DMS53 treated with DMSO at 0.1 percent for 48 hours (cell line): ENCODE data around the gene ABAT.

Experiments
- DNase-seq: peaks from one replicate; lab custom pipeline; 2025; ENCODE audit not compliant: unreplicated experiment; lab: John Stamatoyannopoulos, UW

The ABAT gene

GRCh38 chr16:8648877-8649276 is 25.5 kb upstream of the ABAT start:
- DNase-seq, result no peak

- no peak for DNase-seq
Observed at GRCh38 chr16:8649829-8650554, 24.4 kb upstream of the ABAT start.

- DNase-seq, result peak; percentile 3
Observed at GRCh38 chr16:8651958-8652357, 22.5 kb upstream of the ABAT start.

- no peak for DNase-seq
Observed at GRCh38 chr16:8655184-8655717, 19.2 kb upstream of the ABAT start.

- no peak for DNase-seq
Observed at GRCh38 chr16:8656376-8656775, 18.0 kb upstream of the ABAT start.

- peak; percentile 33 for DNase-seq
Observed at GRCh38 chr16:8660841-8661301, 13.5 kb upstream of the ABAT start.

- no peak for DNase-seq
Observed at GRCh38 chr16:8661703-8662102, 12.7 kb upstream of the ABAT start.

- no peak for DNase-seq
Observed at GRCh38 chr16:8663192-8664089, 11.0 kb upstream of the ABAT start.

- DNase-seq, result no peak
Observed at GRCh38 chr16:8665529-8665928, 8.9 kb upstream of the ABAT start.

- no peak for DNase-seq
Observed at GRCh38 chr16:8667492-8667891, 6.9 kb upstream of the ABAT start.

- DNase-seq, result no peak
Observed at GRCh38 chr16:8668113-8668512, 6.3 kb upstream of the ABAT start.

- no peak for DNase-seq
Observed at GRCh38 chr16:8669481-8669880, 4.9 kb upstream of the ABAT start.

- no peak for DNase-seq
Observed at GRCh38 chr16:8670014-8670560, 4.3 kb upstream of the ABAT start.

GRCh38 chr16:8673611-8674412 is 605 bp upstream of the ABAT start:
- DNase-seq, result peak; percentile 28

- no peak for DNase-seq
Observed at GRCh38 chr16:8675183-8676159, 1.1 kb downstream of the ABAT start.

- no peak for DNase-seq
Observed at GRCh38 chr16:8676160-8676547, 1.7 kb downstream of the ABAT start.

GRCh38 chr16:8676737-8677375 is 2.4 kb downstream of the ABAT start:
- no peak for DNase-seq

GRCh38 chr16:8677481-8677880 is 3.1 kb downstream of the ABAT start:
- no peak for DNase-seq
